MM.1S (cell line): Measurements from ENCODE around the gene SMOC1.

Source experiments
- EZH2phosphoT487 ChIP-seq: fragments of 300-600 bp; sonication (generic); IDR thresholded peaks from 2 replicates; pipeline ENCODE4 v1.6.1; 2018; ENCODE audit warnings: antibody characterized with exemption, low read length
- TF ChIP-seq, protein P1 (sequence below): fragments of 300-600 bp; sonication (generic); IDR thresholded peaks from 2 replicates; pipeline ENCODE4 v1.5.1; 2016; ENCODE audit warnings: antibody characterized with exemption, low read length, mixed read lengths

DNA sequence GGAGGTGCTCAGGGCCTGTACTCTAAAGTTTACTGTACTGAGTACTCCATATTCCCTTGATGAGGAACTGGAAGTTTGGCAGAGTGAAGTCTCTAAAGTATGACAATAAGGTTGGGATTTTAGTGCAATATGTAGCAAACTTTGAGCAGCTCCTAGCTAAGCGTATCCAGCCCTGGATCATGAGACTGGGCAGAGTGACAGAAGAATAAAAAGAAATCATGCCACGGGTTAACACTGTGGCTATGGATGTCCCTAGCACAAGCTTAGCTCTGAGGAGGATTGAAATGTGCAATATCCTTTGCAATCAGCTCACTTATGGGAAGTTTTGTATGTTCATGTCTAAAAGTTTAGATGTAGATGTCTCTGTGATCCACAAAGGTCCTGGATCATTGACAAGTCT is 114.1 kb downstream of the SMOC1 start:
- TF ChIP-seq, protein P1, sequence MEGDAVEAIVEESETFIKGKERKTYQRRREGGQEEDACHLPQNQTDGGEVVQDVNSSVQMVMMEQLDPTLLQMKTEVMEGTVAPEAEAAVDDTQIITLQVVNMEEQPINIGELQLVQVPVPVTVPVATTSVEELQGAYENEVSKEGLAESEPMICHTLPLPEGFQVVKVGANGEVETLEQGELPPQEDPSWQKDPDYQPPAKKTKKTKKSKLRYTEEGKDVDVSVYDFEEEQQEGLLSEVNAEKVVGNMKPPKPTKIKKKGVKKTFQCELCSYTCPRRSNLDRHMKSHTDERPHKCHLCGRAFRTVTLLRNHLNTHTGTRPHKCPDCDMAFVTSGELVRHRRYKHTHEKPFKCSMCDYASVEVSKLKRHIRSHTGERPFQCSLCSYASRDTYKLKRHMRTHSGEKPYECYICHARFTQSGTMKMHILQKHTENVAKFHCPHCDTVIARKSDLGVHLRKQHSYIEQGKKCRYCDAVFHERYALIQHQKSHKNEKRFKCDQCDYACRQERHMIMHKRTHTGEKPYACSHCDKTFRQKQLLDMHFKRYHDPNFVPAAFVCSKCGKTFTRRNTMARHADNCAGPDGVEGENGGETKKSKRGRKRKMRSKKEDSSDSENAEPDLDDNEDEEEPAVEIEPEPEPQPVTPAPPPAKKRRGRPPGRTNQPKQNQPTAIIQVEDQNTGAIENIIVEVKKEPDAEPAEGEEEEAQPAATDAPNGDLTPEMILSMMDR, result no peak
- TF ChIP-seq EZH2phosphoT487, result no peak
